HEK293T (cell line): ENCODE results near the gene ZNF418.
"Not testable (repeated sequence)": the region's sequence is repeated elsewhere in the genome, so short reads cannot be mapped to it uniquely, and the experiment has no call there.

Experiments used
- CTCF ChIA-PET: fragments of 350-600 bp; formaldehyde crosslinking; extraction: SDS; loops from one replicate; lab custom pipeline; 2021; ENCODE audit warnings: antibody characterized with exemption, inconsistent platforms; lab: Yijun Ruan, JAX
- POLR2A ChIA-PET: fragments of 350-600 bp; formaldehyde crosslinking; extraction: SDS; loops from one replicate; lab custom pipeline; 2020; ENCODE audit warnings: antibody characterized with exemption, inconsistent platforms; lab: Yijun Ruan, JAX
- DNase-seq: peaks from one replicate; pipeline ENCODE4 v3.0.0; 2012; ENCODE audit warnings: mixed read lengths; ENCODE audit errors: extremely low spot score
- ARNT ChIP-seq: fragments of 450-650 bp; IDR thresholded peaks from 2 replicates; pipeline ENCODE4 v1.6.1; 2017; ENCODE audit warnings: mild to moderate bottlenecking
- BHLHE40 ChIP-seq: fragments of 450-650 bp; IDR thresholded peaks from 2 replicates; pipeline ENCODE4 v1.6.1; 2016; ENCODE audit warnings: mild to moderate bottlenecking, moderate library complexity, borderline replicate concordance
- CTBP1 ChIP-seq: fragments of 450-650 bp; IDR thresholded peaks from 2 replicates; pipeline ENCODE4 v1.6.1; 2016; ENCODE audit warnings: borderline replicate concordance
- ELF4 ChIP-seq: fragments of 450-650 bp; IDR thresholded peaks from 2 replicates; pipeline ENCODE4 v1.6.1; 2017; ENCODE audit warnings: antibody characterized with exemption
- FOXA1 ChIP-seq: fragments of 450-650 bp; IDR thresholded peaks from 2 replicates; pipeline ENCODE4 v1.6.1; 2016; ENCODE audit warnings: mild to moderate bottlenecking
- FOXK2 ChIP-seq: fragments of 450-650 bp; IDR thresholded peaks from 2 replicates; pipeline ENCODE4 v1.6.1; 2016; ENCODE audit warnings: mild to moderate bottlenecking
- FOXM1 ChIP-seq: fragments of 450-650 bp; IDR thresholded peaks from 2 replicates; pipeline ENCODE4 v1.6.1; 2017; ENCODE audit warnings: mild to moderate bottlenecking, borderline replicate concordance
- HDGF ChIP-seq: fragments of 450-650 bp; IDR thresholded peaks from 2 replicates; pipeline ENCODE4 v1.6.1; 2017; ENCODE audit warnings: antibody characterized with exemption, borderline replicate concordance
- L3MBTL2 ChIP-seq: fragments of 450-650 bp; conservative IDR thresholded peaks from 2 replicates; pipeline ENCODE4 v1.6.1; 2016; ENCODE audit warnings: mild to moderate bottlenecking
- LEF1 ChIP-seq: fragments of 450-650 bp; IDR thresholded peaks from 2 replicates; pipeline ENCODE4 v1.6.1; 2017; ENCODE audit warnings: mild to moderate bottlenecking, borderline replicate concordance
- NFRKB ChIP-seq: fragments of 450-650 bp; IDR thresholded peaks from 2 replicates; pipeline ENCODE4 v1.6.1; 2016; ENCODE audit warnings: mild to moderate bottlenecking, moderate library complexity
- PKNOX1 ChIP-seq: fragments of 450-650 bp; IDR thresholded peaks from 2 replicates; pipeline ENCODE4 v1.6.1; 2016
- SP1 ChIP-seq: fragments of 450-650 bp; IDR thresholded peaks from 2 replicates; pipeline ENCODE4 v1.6.1; 2017
- SUZ12 ChIP-seq: fragments of 450-650 bp; IDR thresholded peaks from 2 replicates; pipeline ENCODE4 v1.6.1; 2016; ENCODE audit warnings: mild to moderate bottlenecking
- TARDBP ChIP-seq: fragments of 450-650 bp; IDR thresholded peaks from 2 replicates; pipeline ENCODE4 v1.6.1; 2016
- ZNF384 ChIP-seq: fragments of 450-650 bp; IDR thresholded peaks from 2 replicates; pipeline ENCODE4 v1.6.1; 2016

ZNF418 gene

GRCh38 chr19:57927587-57927986, 7.6 kb downstream of the ZNF418 start:
- CTCF ChIA-PET = no interaction called here
- TF ChIP-seq FOXA1 (no peak), L3MBTL2 (no peak)
- DNase-seq = no peak
- POLR2A ChIA-PET = no interaction called here

- CTCF ChIA-PET = not testable (repeated sequence)
- peak; percentile 82 for DNase-seq
- TF ChIP-seq L3MBTL2 (peak; percentile 91), ELF4 (peak; percentile 77), ZNF384 (peak; percentile 45; the same call in 1 of the 2 replicates), PKNOX1 (peak; percentile 97)
- POLR2A ChIA-PET = interaction anchor here (0.6 kb wide), 1 partner anchor 267 kb away, joined by 3 read pairs; no protein-coding TSS in a partner anchor
Measured at GRCh38 chr19:57916168-57916995, 18.8 kb downstream of the ZNF418 start, which contains the start of gene ZNF417. ZNF417 (minus strand) TSS chr19:57916592; CDS start chr19:57916411, 181 bp downstream.

GRCh38 chr19:57914531-57914930, 20.7 kb downstream of the ZNF418 start:
- ChIA-PET CTCF (no interaction called here), POLR2A (no interaction called here)
- TF ChIP-seq ZNF384 (no peak), TARDBP (no peak), BHLHE40 (no peak), ARNT (no peak), NFRKB (no peak), SUZ12 (no peak), SP1 (no peak), CTBP1 (no peak), FOXA1 (no peak), LEF1 (no peak), FOXM1 (no peak), HDGF (no peak), L3MBTL2 (no peak), FOXK2 (no peak), PKNOX1 (no peak), ELF4 (no peak)
- no peak for DNase-seq

GRCh38 chr19:57907394-57907793, 27.8 kb downstream of the ZNF418 start:
- TF ChIP-seq ZNF384 (no peak), FOXM1 (no peak), HDGF (no peak), FOXA1 (no peak), PKNOX1 (no peak), L3MBTL2 (no peak), BHLHE40 (no peak), FOXK2 (no peak), LEF1 (no peak), SUZ12 (no peak), NFRKB (no peak), ELF4 (no peak), TARDBP (no peak), ARNT (no peak), CTBP1 (no peak), SP1 (no peak)
- no peak for DNase-seq
- POLR2A ChIA-PET = no interaction called here
- CTCF ChIA-PET = no interaction called here

- DNase-seq = no peak
- CTCF ChIA-PET = no interaction called here
- TF ChIP-seq PKNOX1 = no peak
- TF ChIP-seq FOXA1 = no peak
- TF ChIP-seq BHLHE40 = no peak
- no peak for TF ChIP-seq LEF1
- TF ChIP-seq L3MBTL2 = no peak
- POLR2A ChIA-PET = no interaction called here
Measured at GRCh38 chr19:57905258-57905657, 29.9 kb downstream of the ZNF418 start.

- ChIA-PET CTCF (no interaction called here), POLR2A (no interaction called here)
- TF ChIP-seq HDGF = no peak
- no peak for TF ChIP-seq TARDBP
- no peak for TF ChIP-seq LEF1
- no peak for TF ChIP-seq FOXA1
- TF ChIP-seq SUZ12 = no peak
- TF ChIP-seq L3MBTL2 = no peak
- no peak for DNase-seq
Measured at GRCh38 chr19:57903618-57904184, 31.5 kb downstream of the ZNF418 start.
